Keratinocyte (primary cell): ENCODE measurements around the gene IPPK. TPM values are rescaled to one million over a fixed set of nuclear protein-coding genes. Genes with fewer than 3 reads are reported as not detected.

Source experiments
- DNase-seq: peaks from one replicate; pipeline ENCODE4 v3.0.0-alpha.2; 2011; ENCODE audit warnings: low read depth, missing footprints, low spot score
- FAIRE-seq: peaks from 2 replicates; lab custom pipeline; 2011; peaks lifted over from hg19 to GRCh38; lab: Jason Lieb, UNC
- H2AFZ ChIP-seq: 2 replicates; pipeline ENCODE4 v1.6.0; 2012; ENCODE audit warnings: low read length, control low read depth, inconsistent platforms; ENCODE audit not compliant: control insufficient read depth
- H3K27ac ChIP-seq: 2 replicates; pipeline ENCODE4 v1.5.1; 2011; ENCODE audit warnings: low read length; ENCODE audit not compliant: control insufficient read depth, insufficient read depth
- H3K27me3 ChIP-seq: 3 replicates; pipeline ENCODE4 v1.6.0; 2011; ENCODE audit warnings: low read length; ENCODE audit not compliant: control insufficient read depth, insufficient read depth; ENCODE audit errors: extremely low read depth
- H3K36me3 ChIP-seq, 2 experiments: 2 replicates in 1 of 2; 3 replicates in 1 of 2; pipeline ENCODE4 v1.5.1; 2011; ENCODE audit warnings: low read length in 2 of 2, mild to moderate bottlenecking in 1 of 2; ENCODE audit not compliant: control insufficient read depth in 2 of 2, insufficient read depth in 2 of 2; ENCODE audit errors: extremely low read depth in 1 of 2
- H3K4me1 ChIP-seq: 3 replicates; pipeline ENCODE4 v1.5.1; 2011; ENCODE audit warnings: low read length; ENCODE audit not compliant: control insufficient read depth, insufficient read depth; ENCODE audit errors: extremely low read depth
- H3K4me2 ChIP-seq: 3 replicates; pipeline ENCODE4 v1.6.0; 2011; ENCODE audit warnings: low read depth, low read length; ENCODE audit not compliant: control insufficient read depth, insufficient read depth; ENCODE audit errors: extremely low read depth
- H3K4me3 ChIP-seq, 3 experiments: fragments of 200-600 bp in 1 of 3; sonication (generic) in 1 of 3; 2 replicates in 2 of 3; 3 replicates in 1 of 3; pipeline ENCODE4 v1.5.1; 2011 to 2016; ENCODE audit warnings: low read length in 3 of 3, mild to moderate bottlenecking in 3 of 3, control low read depth in 2 of 3, inconsistent platforms in 1 of 3, low read depth in 1 of 3, mixed read lengths in 1 of 3, mixed run types in 1 of 3, moderate library complexity in 1 of 3; ENCODE audit not compliant: control insufficient read depth in 2 of 3, insufficient read depth in 2 of 3; ENCODE audit errors: extremely low read depth in 1 of 3
- H3K79me2 ChIP-seq: 2 replicates; pipeline ENCODE4 v1.6.0; 2012; ENCODE audit warnings: low read length; ENCODE audit not compliant: control insufficient read depth, insufficient read depth
- H3K9ac ChIP-seq: 3 replicates; pipeline ENCODE4 v1.6.0; 2011; ENCODE audit warnings: low read length; ENCODE audit not compliant: control insufficient read depth, insufficient read depth; ENCODE audit errors: extremely low read depth
- H3K9me1 ChIP-seq: 3 replicates; pipeline ENCODE4 v1.6.0; 2011; ENCODE audit warnings: low read length; ENCODE audit not compliant: control insufficient read depth, insufficient read depth; ENCODE audit errors: extremely low read depth
- H3K9me3 ChIP-seq: 2 replicates; pipeline ENCODE4 v1.5.1; 2012; ENCODE audit warnings: low read depth, low read length; ENCODE audit not compliant: control insufficient read depth
- H4K20me1 ChIP-seq: 3 replicates; pipeline ENCODE4 v1.6.0; 2011; ENCODE audit warnings: low read length; ENCODE audit not compliant: control insufficient read depth, insufficient read depth; ENCODE audit errors: extremely low read depth
- CTCF ChIP-seq, 3 experiments: IDR thresholded peaks in 1 of 3; conservative IDR thresholded peaks in 1 of 3; optimal IDR thresholded peaks in 1 of 3; 2 replicates in 2 of 3; 3 replicates in 1 of 3; pipeline versions ENCODE3 to v1.5.1; 2011; ENCODE audit warnings: low read length in 3 of 3, mild to moderate bottlenecking in 3 of 3, moderate library complexity in 2 of 3, control low read depth in 1 of 3, inconsistent platforms in 1 of 3; ENCODE audit not compliant: insufficient read depth in 2 of 3; ENCODE audit errors: extremely low read depth in 1 of 3
- EZH2 ChIP-seq: IDR thresholded peaks from one replicate; pipeline ENCODE4 v1.6.1; 2012; ENCODE audit warnings: inconsistent platforms, mild to moderate bottlenecking, low read length, moderate library complexity
- dilution Hi-C: fragments of 300-500 bp; cut with MboI; formaldehyde crosslinking; loops from one replicate; pipeline ENCODE4 v1.7.0; 2020; ENCODE audit warnings: low sequenced_read_pairs; ENCODE audit not compliant: extremely low pct_ligation_motif_present
- polyA plus RNA-seq, 5 experiments: library from polyadenylated mRNA; depleted of rRNA in 3 of 5; stranded (reverse) in 3 of 5; stranded (forward) in 1 of 5; unstranded in 1 of 5; fragments of >200 nt; gene quantifications; 1 replicate in 1 of 5; 2 replicates in 3 of 5; 3 replicates in 1 of 5; pipeline versions ENCODE4 v1.2.1 to v1.2.3, GENCODE V29; 2011 to 2012; ENCODE audit warnings: missing spikeins in 2 of 5, low read depth in 1 of 5, low replicate concordance in 1 of 5

Gene IPPK
- polyA plus RNA-seq, 1 donor (not counting 4 experiments of a cell fraction or from before 2014, with no cell fraction given), result 32.4 TPM

- H4K20me1 ChIP-seq, result peaks cover 7% of the 10 kb centered on the region
- DNase-seq (no peak), FAIRE-seq (no peak)
- no peak overlapping the region for H3K9ac ChIP-seq
- H3K79me2 ChIP-seq, result peaks cover 64% of the 10 kb centered on the region
- H3K4me1 ChIP-seq, result peaks cover 36% of the 10 kb centered on the region
- no peak overlapping the region for H3K4me3 ChIP-seq
- no peak overlapping the region for H2AFZ ChIP-seq
- H3K9me1 ChIP-seq, result no peaks in the 10 kb centered on the region
- no peaks in the 10 kb centered on the region for H3K9me3 ChIP-seq
- no peak overlapping the region for H3K27ac ChIP-seq
- TF ChIP-seq EZH2, result no peak
- TF ChIP-seq CTCF (optimal IDR thresholded peaks at IDR 0.05 in 1 of 3, IDR thresholded peaks at IDR 0.05 in 1 of 3, conservative IDR thresholded peaks at IDR 0.05 in 1 of 3; ENCODE audit: extremely low read depth in 1 of 3, insufficient read depth in 2 of 3, low read length in 3 of 3), result no peak
- no peaks in the 10 kb centered on the region for H3K27me3 ChIP-seq
- dilution Hi-C loops, result no loop called here
- no peak overlapping the region for H3K4me2 ChIP-seq
- peaks cover 10 to 34% of the 10 kb centered on the region in 2 experiments for H3K36me3 ChIP-seq
Observed at GRCh38 chr9:92658176-92658575, 11.8 kb downstream of the IPPK start.

GRCh38 chr9:92657296-92658094 lies 12.4 kb downstream of the IPPK start:
- FAIRE-seq (no peak), DNase-seq (no peak)
- no peak overlapping the region for H3K9ac ChIP-seq
- no peak overlapping the region for H3K4me2 ChIP-seq
- H3K36me3 ChIP-seq, result peaks cover 14 to 35% of the 10 kb centered on the region in 2 experiments
- TF ChIP-seq CTCF (optimal IDR thresholded peaks at IDR 0.05 in 1 of 3, IDR thresholded peaks at IDR 0.05 in 1 of 3, conservative IDR thresholded peaks at IDR 0.05 in 1 of 3; ENCODE audit: extremely low read depth in 1 of 3, insufficient read depth in 2 of 3, low read length in 3 of 3) (peak in 2 of 3 experiments; percentile 8 to 26), EZH2 (no peak)
- no peaks in the 10 kb centered on the region for H3K27me3 ChIP-seq
- H3K4me3 ChIP-seq, result no peak overlapping the region
- H3K4me1 ChIP-seq, result peaks cover 36% of the 10 kb centered on the region
- no peak overlapping the region for H3K27ac ChIP-seq
- no peaks in the 10 kb centered on the region for H3K9me3 ChIP-seq
- dilution Hi-C loops, result no loop called here
- no peak overlapping the region for H2AFZ ChIP-seq
- peaks cover 61% of the 10 kb centered on the region for H3K79me2 ChIP-seq
- H4K20me1 ChIP-seq, result peaks cover 2% of the 10 kb centered on the region
- no peaks in the 10 kb centered on the region for H3K9me1 ChIP-seq
